ENCODE measurements around the gene CTDP1. TPM values are rescaled to one million over a fixed set of nuclear protein-coding genes. Genes with fewer than 3 reads are reported as not detected.

Gene CTDP1
- total RNA-seq, 1 experiment from 2014 or later, result 31.7 TPM

DNA sequence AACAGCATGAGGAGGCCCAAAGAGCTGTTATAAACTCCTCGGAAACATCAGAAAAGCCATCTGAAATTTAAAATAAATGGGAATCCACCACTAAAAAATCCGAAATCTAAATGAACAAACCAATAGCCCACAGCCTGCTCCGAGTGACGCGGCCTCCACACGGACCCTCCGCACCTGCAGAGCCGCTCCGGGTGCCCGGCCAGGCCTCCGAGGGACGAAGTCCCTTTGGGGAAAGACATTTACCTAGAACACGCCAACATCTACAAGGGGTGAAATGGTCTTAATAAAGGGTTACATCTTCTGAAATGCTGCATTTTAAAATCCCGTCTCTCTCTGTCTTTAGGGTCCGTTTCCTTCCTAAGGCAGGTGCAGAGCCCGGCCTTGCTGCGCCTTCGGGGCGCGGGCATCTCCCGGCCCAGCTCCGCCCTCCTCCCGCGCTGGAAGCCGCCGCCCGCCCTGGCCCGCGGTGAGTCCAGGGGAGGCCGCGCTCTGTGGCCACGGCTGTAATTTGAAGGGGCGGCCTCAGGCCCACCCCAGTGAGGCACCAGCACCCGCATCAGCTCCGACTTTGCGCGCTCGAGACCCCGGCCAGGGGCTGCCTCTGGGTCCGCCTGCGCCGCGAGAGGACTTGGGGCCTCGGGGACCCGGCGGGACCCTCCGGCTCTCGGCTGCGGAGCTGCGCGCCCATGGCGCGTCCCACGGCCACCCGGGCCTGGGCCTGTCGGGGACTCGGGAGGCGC is 42.3 kb upstream of the CTDP1 start:
- TF ChIP-seq EZH2phosphoT487 (IDR thresholded peaks at IDR 0.05; ENCODE audit: borderline replicate concordance, low read length) (no peak), EZH2 (IDR thresholded peaks at IDR 0.05; ENCODE audit: low read length, unreplicated experiment) (no peak)
- TF ChIP-seq, protein P1, sequence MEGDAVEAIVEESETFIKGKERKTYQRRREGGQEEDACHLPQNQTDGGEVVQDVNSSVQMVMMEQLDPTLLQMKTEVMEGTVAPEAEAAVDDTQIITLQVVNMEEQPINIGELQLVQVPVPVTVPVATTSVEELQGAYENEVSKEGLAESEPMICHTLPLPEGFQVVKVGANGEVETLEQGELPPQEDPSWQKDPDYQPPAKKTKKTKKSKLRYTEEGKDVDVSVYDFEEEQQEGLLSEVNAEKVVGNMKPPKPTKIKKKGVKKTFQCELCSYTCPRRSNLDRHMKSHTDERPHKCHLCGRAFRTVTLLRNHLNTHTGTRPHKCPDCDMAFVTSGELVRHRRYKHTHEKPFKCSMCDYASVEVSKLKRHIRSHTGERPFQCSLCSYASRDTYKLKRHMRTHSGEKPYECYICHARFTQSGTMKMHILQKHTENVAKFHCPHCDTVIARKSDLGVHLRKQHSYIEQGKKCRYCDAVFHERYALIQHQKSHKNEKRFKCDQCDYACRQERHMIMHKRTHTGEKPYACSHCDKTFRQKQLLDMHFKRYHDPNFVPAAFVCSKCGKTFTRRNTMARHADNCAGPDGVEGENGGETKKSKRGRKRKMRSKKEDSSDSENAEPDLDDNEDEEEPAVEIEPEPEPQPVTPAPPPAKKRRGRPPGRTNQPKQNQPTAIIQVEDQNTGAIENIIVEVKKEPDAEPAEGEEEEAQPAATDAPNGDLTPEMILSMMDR (conservative IDR thresholded peaks at IDR 0.05; ENCODE audit: low read depth, low read length), result no peak
- CTCF ChIA-PET, result no interaction called here
- Histone ChIP-seq H3K9ac (ENCODE audit: low read length) (no peak overlapping the region), H3K4me2 (ENCODE audit: low read length) (no peak overlapping the region), H3K9me2 (replicated peaks; ENCODE audit: low read length) (no peaks in the 10 kb centered on the region), H3K27ac (ENCODE audit: low read length) (no peak overlapping the region), H2AFZ (ENCODE audit: low read length) (no peak overlapping the region), H3K36me3 (ENCODE audit: low read depth, low read length) (no peaks in the 10 kb centered on the region), H3K9me3 (ENCODE audit: low read length) (no peaks in the 10 kb centered on the region), H4K20me1 (ENCODE audit: low read length) (no peaks in the 10 kb centered on the region), H3K79me2 (ENCODE audit: low read length) (no peaks in the 10 kb centered on the region), H3F3A (ENCODE audit: low read length, unreplicated experiment) (no peaks in the 10 kb centered on the region), H3K4me3 (ENCODE audit: low read length) (no peak overlapping the region), H3K4me1 (ENCODE audit: insufficient read depth, low read length) (no peaks in the 10 kb centered on the region), H3K27me3 (ENCODE audit: low read length) (no peaks in the 10 kb centered on the region)
- intact Hi-C loops (cut with micrococcal nuclease), result no loop called here
- no TSS peak for BruUV-seq (replicated peaks)
- DNase-seq, result no peak
- POLR2A ChIA-PET (ENCODE audit: unreplicated experiment), result no interaction called here
- no peak for ATAC-seq

DNA sequence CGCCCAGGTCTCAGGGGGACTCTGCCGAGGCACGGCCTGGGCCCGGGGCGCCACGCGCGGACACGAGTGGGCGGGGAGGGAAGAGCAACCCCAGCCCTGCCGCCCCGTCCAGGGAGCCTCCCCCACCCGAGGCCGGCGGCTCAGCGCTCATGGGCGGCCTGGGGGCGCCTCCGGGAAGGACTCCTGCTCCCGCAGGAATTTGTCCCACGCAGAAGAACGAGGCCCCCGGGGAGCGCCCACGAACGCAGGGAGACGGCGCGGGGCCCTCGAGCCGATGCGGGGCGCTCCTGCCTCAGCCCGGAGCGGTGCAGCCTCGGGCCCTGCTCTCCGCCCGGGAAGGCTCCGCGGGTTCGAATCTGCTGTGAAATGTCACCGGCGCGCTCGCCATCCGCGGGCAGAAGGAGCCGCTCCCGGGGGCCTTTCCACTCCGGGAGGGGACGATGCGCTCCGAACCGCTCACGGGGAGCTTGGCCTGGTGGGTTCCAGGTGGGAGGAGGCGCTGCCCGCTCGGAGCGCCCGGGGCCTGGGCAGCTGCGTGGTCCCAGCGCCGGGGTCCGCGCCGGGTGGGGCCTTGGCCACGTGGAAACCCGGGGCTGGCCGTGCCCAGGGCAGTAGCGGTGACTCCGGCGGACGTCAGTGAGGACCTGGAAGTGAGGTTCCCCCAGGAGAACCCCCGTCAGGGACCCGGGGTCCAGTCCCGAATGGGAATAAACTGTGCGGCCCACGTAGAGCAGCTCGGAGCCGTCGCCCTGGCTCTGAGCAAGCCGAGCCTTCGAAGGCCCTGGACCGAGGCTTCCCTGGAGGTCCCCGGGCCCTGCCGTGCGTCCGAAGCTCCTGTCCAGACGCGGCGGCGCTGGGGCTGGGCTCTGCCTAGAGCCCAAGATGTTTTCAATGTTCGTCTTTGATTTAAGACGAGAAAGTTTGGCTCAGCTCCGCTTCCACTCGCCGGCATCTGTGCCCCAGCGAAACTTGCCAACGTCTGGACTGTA is 41.4 kb upstream of the CTDP1 start:
- no peak for DNase-seq
- H3K79me2 ChIP-seq (ENCODE audit: low read length), result no peaks in the 10 kb centered on the region
- intact Hi-C loops (cut with micrococcal nuclease), result no loop called here
- no peaks in the 10 kb centered on the region for H3K36me3 ChIP-seq (ENCODE audit: low read depth, low read length)
- no peak for ATAC-seq
- no peak overlapping the region for H3K4me3 ChIP-seq (ENCODE audit: low read length)
- BruUV-seq (replicated peaks), result no TSS peak
- H4K20me1 ChIP-seq (ENCODE audit: low read length), result no peaks in the 10 kb centered on the region
- no peaks in the 10 kb centered on the region for H3K27me3 ChIP-seq (ENCODE audit: low read length)
- no peak overlapping the region for H2AFZ ChIP-seq (ENCODE audit: low read length)
- H3K27ac ChIP-seq (ENCODE audit: low read length), result no peak overlapping the region
- H3K4me1 ChIP-seq (ENCODE audit: insufficient read depth, low read length), result no peaks in the 10 kb centered on the region
- H3K4me2 ChIP-seq (ENCODE audit: low read length), result no peak overlapping the region
- H3K9me3 ChIP-seq (ENCODE audit: low read length), result no peaks in the 10 kb centered on the region
- CTCF ChIA-PET, result no interaction called here
- H3F3A ChIP-seq (ENCODE audit: low read length, unreplicated experiment), result no peaks in the 10 kb centered on the region
- no peaks in the 10 kb centered on the region for H3K9me2 ChIP-seq (replicated peaks; ENCODE audit: low read length)
- TF ChIP-seq, protein P1 (conservative IDR thresholded peaks at IDR 0.05; ENCODE audit: low read depth, low read length), result no peak
- no peak for TF ChIP-seq EZH2 (IDR thresholded peaks at IDR 0.05; ENCODE audit: low read length, unreplicated experiment)
- no peak for TF ChIP-seq EZH2phosphoT487 (IDR thresholded peaks at IDR 0.05; ENCODE audit: borderline replicate concordance, low read length)
- POLR2A ChIA-PET (ENCODE audit: unreplicated experiment), result no interaction called here
- no peak overlapping the region for H3K9ac ChIP-seq (ENCODE audit: low read length)
